Measurements from ENCODE around the gene GJD4. TPM values are rescaled to one million over a fixed set of nuclear protein-coding genes. Genes with fewer than 3 reads are reported as not detected.

GJD4 gene
- polyA plus RNA-seq, 1 donor from 2014 or later: not detected

DNA sequence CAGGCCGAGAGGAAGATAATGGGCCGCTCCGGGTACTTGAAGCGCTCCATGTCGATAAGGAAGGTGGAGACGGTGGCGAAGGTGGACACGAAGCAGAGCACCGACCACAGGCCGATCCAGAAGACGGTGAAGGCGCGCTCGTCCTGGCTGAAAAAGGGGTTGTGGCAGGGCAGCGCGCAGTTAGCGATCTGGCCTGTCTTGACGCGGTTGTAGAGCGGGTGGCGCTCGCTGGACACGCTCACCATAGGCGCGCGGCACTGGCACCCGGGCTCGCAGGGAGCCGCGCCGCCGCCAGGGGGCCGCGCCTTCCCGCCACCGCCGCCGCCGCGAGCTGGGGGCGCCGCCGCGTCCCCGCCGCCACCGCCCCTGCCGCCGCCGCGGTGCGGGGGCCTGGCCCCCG, 35.3 kb downstream of the GJD4 start (continued):
- TF ChIP-seq, protein P1, sequence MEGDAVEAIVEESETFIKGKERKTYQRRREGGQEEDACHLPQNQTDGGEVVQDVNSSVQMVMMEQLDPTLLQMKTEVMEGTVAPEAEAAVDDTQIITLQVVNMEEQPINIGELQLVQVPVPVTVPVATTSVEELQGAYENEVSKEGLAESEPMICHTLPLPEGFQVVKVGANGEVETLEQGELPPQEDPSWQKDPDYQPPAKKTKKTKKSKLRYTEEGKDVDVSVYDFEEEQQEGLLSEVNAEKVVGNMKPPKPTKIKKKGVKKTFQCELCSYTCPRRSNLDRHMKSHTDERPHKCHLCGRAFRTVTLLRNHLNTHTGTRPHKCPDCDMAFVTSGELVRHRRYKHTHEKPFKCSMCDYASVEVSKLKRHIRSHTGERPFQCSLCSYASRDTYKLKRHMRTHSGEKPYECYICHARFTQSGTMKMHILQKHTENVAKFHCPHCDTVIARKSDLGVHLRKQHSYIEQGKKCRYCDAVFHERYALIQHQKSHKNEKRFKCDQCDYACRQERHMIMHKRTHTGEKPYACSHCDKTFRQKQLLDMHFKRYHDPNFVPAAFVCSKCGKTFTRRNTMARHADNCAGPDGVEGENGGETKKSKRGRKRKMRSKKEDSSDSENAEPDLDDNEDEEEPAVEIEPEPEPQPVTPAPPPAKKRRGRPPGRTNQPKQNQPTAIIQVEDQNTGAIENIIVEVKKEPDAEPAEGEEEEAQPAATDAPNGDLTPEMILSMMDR (IDR thresholded peaks at IDR 0.05; ENCODE audit: poor library complexity, severe bottlenecking): peak; percentile 81

DNA sequence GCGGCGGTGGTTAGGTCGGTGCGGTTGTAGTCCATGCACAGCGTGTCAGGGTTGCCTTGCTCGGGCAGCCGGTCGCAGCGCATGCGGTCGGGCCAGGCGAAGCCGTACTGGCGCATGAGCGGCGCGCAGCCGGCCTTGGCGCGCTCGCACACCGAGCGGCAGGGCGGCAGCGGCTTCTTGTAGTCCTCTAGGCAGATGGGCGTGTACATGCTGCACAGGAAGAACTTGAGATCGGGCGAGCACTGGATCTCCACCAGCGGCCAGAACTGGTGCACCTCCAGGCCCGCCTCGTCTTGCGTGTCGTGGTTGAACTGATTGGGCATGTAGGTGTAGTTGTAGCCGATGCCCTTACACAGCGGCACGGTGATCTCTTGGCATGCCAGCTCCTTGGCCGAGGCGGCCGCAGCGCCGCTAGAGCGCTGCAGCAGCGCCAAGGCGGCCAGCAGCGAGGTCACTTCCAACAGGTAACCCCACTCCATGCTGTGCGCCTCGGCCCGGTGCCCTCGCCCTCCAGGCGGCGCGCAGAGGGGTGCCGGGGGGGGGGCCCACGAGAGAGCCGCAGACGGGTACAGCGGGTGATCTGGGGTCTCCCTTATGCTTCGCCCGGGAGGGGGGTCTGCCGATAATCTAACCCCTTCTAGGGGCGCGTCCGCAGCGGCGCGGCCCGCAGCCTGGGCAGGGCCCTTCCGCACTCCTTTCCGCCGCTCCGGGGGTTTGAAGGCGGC, 36.0 kb downstream of the GJD4 start:
- peak overlapping the region; percentile 88 for H3K4me3 ChIP-seq (ENCODE audit: low read length)
- H4K20me1 ChIP-seq (ENCODE audit: insufficient read depth): no peaks in the 10 kb centered on the region
- TF ChIP-seq TAF1 (IDR thresholded peaks at IDR 0.05; ENCODE audit: low read depth) (no peak), SMC3 (conservative IDR thresholded peaks at IDR 0.05; ENCODE audit: poor library complexity) (peak; percentile 9), MXI1 (conservative IDR thresholded peaks at IDR 0.05; ENCODE audit: poor library complexity, severe bottlenecking) (peak; percentile 63), POLR2AphosphoS5 (IDR thresholded peaks at IDR 0.05) (peak; percentile 19)
- peaks cover 6% of the 10 kb centered on the region for H3F3A ChIP-seq (ENCODE audit: insufficient read depth, low read length, poor library complexity, severe bottlenecking)
- H3K27ac ChIP-seq (ENCODE audit: low read length): no peak overlapping the region
- no peaks in the 10 kb centered on the region for H3K9me2 ChIP-seq (ENCODE audit: insufficient read depth, low read length)
- H3K36me3 ChIP-seq (ENCODE audit: insufficient read depth, low read length): no peaks in the 10 kb centered on the region
- no peaks in the 10 kb centered on the region for H3K9me3 ChIP-seq (ENCODE audit: low read length)
- H3K4me2 ChIP-seq (ENCODE audit: low read length): peak overlapping the region; percentile 62
- H3K27me3 ChIP-seq (ENCODE audit: insufficient read depth, low read depth, low read length): peaks cover 18% of the 10 kb centered on the region
- H3K79me2 ChIP-seq (replicated peaks; ENCODE audit: insufficient read depth, low read length): peaks cover 4% of the 10 kb centered on the region
- peak overlapping the region; percentile 53 for H3K9ac ChIP-seq (ENCODE audit: low read length)
- no peak overlapping the region for H2AFZ ChIP-seq (ENCODE audit: low read depth, low read length)

DNA sequence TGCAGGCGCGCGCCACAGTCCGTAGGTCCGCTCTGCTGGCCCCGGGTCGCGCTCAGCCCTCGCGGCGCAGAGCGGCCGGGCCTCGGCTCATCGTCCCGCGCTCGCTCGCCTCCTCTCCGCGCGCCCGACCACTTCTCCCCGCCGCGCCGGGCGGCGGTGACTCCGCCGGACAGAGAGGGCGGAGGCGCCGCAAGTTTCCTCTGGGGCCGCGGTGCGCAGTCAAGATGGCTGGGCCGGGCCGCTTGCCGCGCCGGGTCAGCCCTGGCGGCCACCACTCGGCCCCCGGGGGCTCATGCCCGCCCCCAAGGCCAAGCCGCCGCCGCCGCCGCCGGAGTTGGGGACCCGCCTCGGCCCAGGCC, 36.5 kb downstream of the GJD4 start:
- peak overlapping the region; percentile 53 for H3K9ac ChIP-seq (ENCODE audit: low read length)

More for the DNA sequence above, 36.5 kb downstream of the GJD4 start:
- Histone ChIP-seq H3K27me3 (ENCODE audit: insufficient read depth, low read depth, low read length) (peaks cover 18% of the 10 kb centered on the region), H3K9me3 (ENCODE audit: low read length) (no peaks in the 10 kb centered on the region), H3F3A (ENCODE audit: insufficient read depth, low read length, poor library complexity, severe bottlenecking) (peaks cover 6% of the 10 kb centered on the region), H4K20me1 (ENCODE audit: insufficient read depth) (no peaks in the 10 kb centered on the region), H3K79me2 (replicated peaks; ENCODE audit: insufficient read depth, low read length) (peaks cover 4% of the 10 kb centered on the region), H3K4me3 (ENCODE audit: low read length) (peak overlapping the region; percentile 88), H3K27ac (ENCODE audit: low read length) (no peak overlapping the region), H2AFZ (ENCODE audit: low read depth, low read length) (no peak overlapping the region), H3K9me2 (ENCODE audit: insufficient read depth, low read length) (no peaks in the 10 kb centered on the region), H3K4me2 (ENCODE audit: low read length) (peak overlapping the region; percentile 90), H3K36me3 (ENCODE audit: insufficient read depth, low read length) (no peaks in the 10 kb centered on the region)
- TF ChIP-seq EZH2 (IDR thresholded peaks at IDR 0.05; ENCODE audit: borderline replicate concordance, insufficient read depth, low read length, poor library complexity, severe bottlenecking) (no peak), TAF1 (IDR thresholded peaks at IDR 0.05; ENCODE audit: low read depth) (no peak), RAD21 (conservative IDR thresholded peaks at IDR 0.05) (no peak), SMC3 (conservative IDR thresholded peaks at IDR 0.05; ENCODE audit: poor library complexity) (no peak), MXI1 (conservative IDR thresholded peaks at IDR 0.05; ENCODE audit: poor library complexity, severe bottlenecking) (no peak), POLR2AphosphoS5 (IDR thresholded peaks at IDR 0.05) (no peak), EP300 (conservative IDR thresholded peaks at IDR 0.05; ENCODE audit: poor library complexity, severe bottlenecking) (no peak)
- TF ChIP-seq, protein P1 (IDR thresholded peaks at IDR 0.05; ENCODE audit: poor library complexity, severe bottlenecking): no peak
- TF ChIP-seq, protein P2, sequence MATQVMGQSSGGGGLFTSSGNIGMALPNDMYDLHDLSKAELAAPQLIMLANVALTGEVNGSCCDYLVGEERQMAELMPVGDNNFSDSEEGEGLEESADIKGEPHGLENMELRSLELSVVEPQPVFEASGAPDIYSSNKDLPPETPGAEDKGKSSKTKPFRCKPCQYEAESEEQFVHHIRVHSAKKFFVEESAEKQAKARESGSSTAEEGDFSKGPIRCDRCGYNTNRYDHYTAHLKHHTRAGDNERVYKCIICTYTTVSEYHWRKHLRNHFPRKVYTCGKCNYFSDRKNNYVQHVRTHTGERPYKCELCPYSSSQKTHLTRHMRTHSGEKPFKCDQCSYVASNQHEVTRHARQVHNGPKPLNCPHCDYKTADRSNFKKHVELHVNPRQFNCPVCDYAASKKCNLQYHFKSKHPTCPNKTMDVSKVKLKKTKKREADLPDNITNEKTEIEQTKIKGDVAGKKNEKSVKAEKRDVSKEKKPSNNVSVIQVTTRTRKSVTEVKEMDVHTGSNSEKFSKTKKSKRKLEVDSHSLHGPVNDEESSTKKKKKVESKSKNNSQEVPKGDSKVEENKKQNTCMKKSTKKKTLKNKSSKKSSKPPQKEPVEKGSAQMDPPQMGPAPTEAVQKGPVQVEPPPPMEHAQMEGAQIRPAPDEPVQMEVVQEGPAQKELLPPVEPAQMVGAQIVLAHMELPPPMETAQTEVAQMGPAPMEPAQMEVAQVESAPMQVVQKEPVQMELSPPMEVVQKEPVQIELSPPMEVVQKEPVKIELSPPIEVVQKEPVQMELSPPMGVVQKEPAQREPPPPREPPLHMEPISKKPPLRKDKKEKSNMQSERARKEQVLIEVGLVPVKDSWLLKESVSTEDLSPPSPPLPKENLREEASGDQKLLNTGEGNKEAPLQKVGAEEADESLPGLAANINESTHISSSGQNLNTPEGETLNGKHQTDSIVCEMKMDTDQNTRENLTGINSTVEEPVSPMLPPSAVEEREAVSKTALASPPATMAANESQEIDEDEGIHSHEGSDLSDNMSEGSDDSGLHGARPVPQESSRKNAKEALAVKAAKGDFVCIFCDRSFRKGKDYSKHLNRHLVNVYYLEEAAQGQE (IDR thresholded peaks at IDR 0.05; ENCODE audit: borderline replicate concordance): no peak

All from neural cell (in vitro differentiated cells).